PC-9 (cell line): ENCODE data around the gene SPTSSA. TPM values are rescaled to one million over a fixed set of nuclear protein-coding genes. Genes with fewer than 3 reads are reported as not detected.

Experiments used
- BruUV-seq: library from RNA; stranded (reverse); fragments of 400-500 nt; replicated peaks from 2 replicates; lab custom pipeline; 2021; lab: Mats Ljungman, UMichigan
- CTCF ChIA-PET: fragments of 300-600 bp; sonication (Branson Sonifier 250); formaldehyde crosslinking; loops from one replicate; lab custom pipeline; 2022; ENCODE audit warnings: antibody characterized with exemption; lab: Charles Lee
- POLR2A ChIA-PET: fragments of 300-600 bp; sonication (Branson Sonifier 250); formaldehyde crosslinking; loops from one replicate; lab custom pipeline; 2022; ENCODE audit warnings: antibody characterized with exemption; ENCODE audit not compliant: unreplicated experiment; lab: Charles Lee
- DNase-seq, 2 experiments: peaks; one replicate each; pipeline versions ENCODE4 v3.0.0 to v3.0.0-alpha.2; 2015 to 2022; ENCODE audit warnings: mixed read lengths in 1 of 2
- H2AFZ ChIP-seq: fragments of 200-600 bp; sonication (generic); 2 replicates; pipeline ENCODE4 v1.8.1; 2017; ENCODE audit warnings: antibody characterized with exemption
- H3F3A ChIP-seq: fragments of 200-600 bp; sonication (generic); 2 replicates; pipeline ENCODE4 v1.8.1; 2017; ENCODE audit warnings: antibody characterized with exemption, mild to moderate bottlenecking, low read depth; ENCODE audit not compliant: insufficient read depth
- H3K27ac ChIP-seq: fragments of 200-600 bp; sonication (generic); 2 replicates; pipeline ENCODE4 v1.6.1; 2016; ENCODE audit warnings: mixed run types
- H3K27me3 ChIP-seq: fragments of 200-600 bp; sonication (generic); 2 replicates; pipeline ENCODE4 v1.6.1; 2016; ENCODE audit warnings: low read depth, mixed run types; ENCODE audit not compliant: insufficient read depth
- H3K36me3 ChIP-seq: fragments of 200-600 bp; sonication (generic); 2 replicates; pipeline ENCODE4 v1.6.1; 2016; ENCODE audit warnings: low read depth, mixed run types
- H3K4me1 ChIP-seq: fragments of 200-600 bp; sonication (generic); replicated peaks from 2 replicates; pipeline ENCODE4 v1.6.1; 2016; ENCODE audit warnings: mixed run types; ENCODE audit not compliant: insufficient read depth
- H3K4me2 ChIP-seq: fragments of 200-600 bp; sonication (generic); 2 replicates; pipeline ENCODE4 v1.6.1; 2017; ENCODE audit warnings: mixed run types
- H3K4me3 ChIP-seq: fragments of 200-600 bp; sonication (generic); 2 replicates; pipeline ENCODE4 v1.6.1; 2016; ENCODE audit warnings: mixed run types
- H3K79me2 ChIP-seq: fragments of 200-600 bp; sonication (generic); 2 replicates; pipeline ENCODE4 v1.6.1; 2017; ENCODE audit warnings: low read depth, mixed run types
- H3K9me2 ChIP-seq: fragments of 200-600 bp; sonication (generic); 2 replicates; pipeline ENCODE4 v1.8.1; 2017; ENCODE audit warnings: mild to moderate bottlenecking; ENCODE audit not compliant: insufficient read depth
- H3K9me3 ChIP-seq: fragments of 200-600 bp; sonication (generic); 2 replicates; pipeline ENCODE4 v1.8.1; 2016; ENCODE audit warnings: low read depth; ENCODE audit not compliant: insufficient read depth
- H4K20me1 ChIP-seq: fragments of 200-600 bp; sonication (generic); 2 replicates; pipeline ENCODE4 v1.8.1; 2017; ENCODE audit not compliant: insufficient read depth
- CTCF ChIP-seq: fragments of 200-600 bp; sonication (generic); conservative IDR thresholded peaks from 2 replicates; pipeline ENCODE4 v1.6.1; 2017; ENCODE audit warnings: mixed run types, antibody characterized with exemption, mild to moderate bottlenecking, moderate library complexity
- EZH2 ChIP-seq: fragments of 200-600 bp; sonication (generic); IDR thresholded peaks from 2 replicates; pipeline ENCODE4 v1.8.0; 2017; ENCODE audit warnings: antibody characterized with exemption, low read depth
- intact Hi-C: fragments of 100-400 bp; cut with micrococcal nuclease; formaldehyde crosslinking; loops from one replicate; pipeline ENCODE4 v1.10.0; 2022; ENCODE audit not compliant: unreplicated experiment
- total RNA-seq: library from RNA; stranded (reverse); gene quantifications from 2 replicates; pipeline ENCODE4 v1.2.3, GENCODE V29; 2021

SPTSSA gene
- total RNA-seq, 1 experiment from 2014 or later = 21.6 TPM

- no peak overlapping the region for H3K4me2 ChIP-seq
- no peak overlapping the region for H3K27ac ChIP-seq
- intact Hi-C loops = no loop called here
- H3K9me2 ChIP-seq = no peaks in the 10 kb centered on the region
- no TSS peak for BruUV-seq
- H3K9me3 ChIP-seq = no peaks in the 10 kb centered on the region
- peaks cover 38% of the 10 kb centered on the region for H3K4me1 ChIP-seq
- no peaks in the 10 kb centered on the region for H3K79me2 ChIP-seq
- H3K4me3 ChIP-seq = no peak overlapping the region
- H3F3A ChIP-seq = peaks cover 24% of the 10 kb centered on the region
- H3K27me3 ChIP-seq = no peaks in the 10 kb centered on the region
- ChIA-PET POLR2A (no interaction called here), CTCF (no interaction called here)
- no peak overlapping the region for H2AFZ ChIP-seq
- DNase-seq = no peak
- TF ChIP-seq EZH2 (no peak), CTCF (no peak)
- H3K36me3 ChIP-seq = no peaks in the 10 kb centered on the region
- no peaks in the 10 kb centered on the region for H4K20me1 ChIP-seq
These were observed 22.7 kb upstream of the SPTSSA start for GRCh38 chr14:34484726-34485125.

GRCh38 chr14:34482463-34482862 lies 20.4 kb upstream of the SPTSSA start:
- Histone ChIP-seq H3K4me2 (no peak overlapping the region), H3K27ac (no peak overlapping the region), H3K4me3 (no peak overlapping the region), H3K36me3 (no peaks in the 10 kb centered on the region), H3K9me3 (no peaks in the 10 kb centered on the region), H3K79me2 (no peaks in the 10 kb centered on the region), H4K20me1 (no peaks in the 10 kb centered on the region), H2AFZ (no peak overlapping the region), H3K27me3 (no peaks in the 10 kb centered on the region), H3K9me2 (no peaks in the 10 kb centered on the region), H3F3A (peaks cover 15% of the 10 kb centered on the region), H3K4me1 (peaks cover 28% of the 10 kb centered on the region)
- POLR2A ChIA-PET = no interaction called here
- CTCF ChIA-PET = no interaction called here
- BruUV-seq = no TSS peak
- intact Hi-C loops = no loop called here
- no peak for DNase-seq
- TF ChIP-seq CTCF = no peak
- TF ChIP-seq EZH2 = no peak

- BruUV-seq = no TSS peak
- intact Hi-C loops = no loop called here
- no peaks in the 10 kb centered on the region for H3K9me3 ChIP-seq
- no peak for DNase-seq
- CTCF ChIA-PET = no interaction called here
- H3K4me1 ChIP-seq = peaks cover 28% of the 10 kb centered on the region
- no peaks in the 10 kb centered on the region for H3K79me2 ChIP-seq
- TF ChIP-seq CTCF = no peak
- no peak for TF ChIP-seq EZH2
- H3K27me3 ChIP-seq = no peaks in the 10 kb centered on the region
- peaks cover 15% of the 10 kb centered on the region for H3F3A ChIP-seq
- no peak overlapping the region for H3K4me3 ChIP-seq
- no peaks in the 10 kb centered on the region for H3K9me2 ChIP-seq
- H3K27ac ChIP-seq = no peak overlapping the region
- no peak overlapping the region for H2AFZ ChIP-seq
- H3K36me3 ChIP-seq = no peaks in the 10 kb centered on the region
- POLR2A ChIA-PET = no interaction called here
- H4K20me1 ChIP-seq = no peaks in the 10 kb centered on the region
- no peak overlapping the region for H3K4me2 ChIP-seq
These were observed 17.7 kb upstream of the SPTSSA start for GRCh38 chr14:34479694-34480093.
